ENCODE data around the gene ZNF701. TPM values are rescaled to one million over a fixed set of nuclear protein-coding genes. Genes with fewer than 3 reads are reported as not detected.
"Not testable (repeated sequence)": the region's sequence is repeated elsewhere in the genome, so short reads cannot be mapped to it uniquely, and the experiment has no call there.

ZNF701 gene
- total RNA-seq, 1 experiment from 2014 or later: 9.0 TPM

DNA sequence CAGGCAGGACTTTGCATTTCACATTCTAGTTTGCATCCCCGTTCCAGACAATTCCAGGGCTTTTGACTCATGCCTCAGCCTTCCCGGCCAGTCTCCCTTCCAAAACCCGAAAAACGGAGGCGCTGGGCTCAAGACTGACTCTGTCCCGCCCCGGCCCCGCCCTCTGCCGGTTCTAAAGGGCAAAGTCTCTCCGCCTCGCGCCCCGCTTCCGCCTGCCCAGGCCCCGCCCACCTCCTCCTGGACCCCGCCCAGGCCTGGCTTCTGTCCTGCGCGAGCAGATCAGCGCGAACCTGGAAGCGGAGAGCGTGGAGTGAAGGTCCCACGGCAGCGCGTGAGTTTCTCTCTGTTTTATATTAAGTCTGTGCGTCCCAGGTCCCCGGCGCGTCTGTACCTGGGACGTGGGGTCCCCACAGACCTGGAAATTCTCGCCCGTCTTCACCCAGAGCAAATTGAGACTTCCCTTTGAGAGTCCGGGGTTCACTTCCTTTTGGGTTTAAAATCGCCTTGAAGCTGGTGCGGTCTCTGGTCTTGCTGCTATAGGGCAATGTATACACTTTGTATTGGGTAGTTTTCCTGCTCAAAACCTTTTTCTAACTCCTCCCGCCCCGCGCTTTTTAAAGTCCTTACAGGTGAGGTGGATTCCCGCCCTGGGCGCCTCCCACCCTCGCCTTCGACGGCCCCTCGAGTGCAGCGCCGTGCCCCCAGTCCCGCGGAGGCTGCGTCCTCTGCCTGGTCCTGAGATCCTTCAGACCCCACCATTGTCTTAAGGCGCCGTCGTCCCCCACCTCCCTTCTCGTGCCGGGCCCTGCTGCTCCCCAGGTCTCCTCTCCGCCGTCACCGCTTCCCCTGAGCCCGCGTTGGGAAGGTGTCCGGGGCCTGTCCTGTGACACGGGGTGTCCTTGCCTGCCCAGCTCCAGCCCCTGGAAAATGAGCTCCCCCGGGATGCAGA lies 31.2 kb downstream of the ZNF701 start:
- Histone ChIP-seq H3K4me1 (ENCODE audit: control insufficient read depth in 1 of 2, insufficient read depth in 2 of 2, low read length in 2 of 2) (peaks cover 0 to 16% of the 10 kb centered on the region in 2 experiments; a peak in 2 of 4 replicates), H3K9me2 (ENCODE audit: insufficient read depth) (no peaks in the 10 kb centered on the region), H3K9me3 (ENCODE audit: control insufficient read depth in 1 of 2, insufficient read depth in 1 of 2, low read depth in 1 of 2, low read length in 2 of 2) (peaks cover 8 to 13% of the 10 kb centered on the region in 2 experiments; a peak in 2 of 4 replicates), H3K4me2 (ENCODE audit: low read length) (peak overlapping the region; percentile 79), H3K9ac (ENCODE audit: low read length) (peak overlapping the region; percentile 58), H3K4me3 (replicated peaks in 1 of 2; ENCODE audit: low read depth in 1 of 2, low read length in 2 of 2) (peak overlapping the region; percentile 54 to 62), H4K20me1 (ENCODE audit: insufficient read depth) (no peaks in the 10 kb centered on the region), H2AFZ (ENCODE audit: low read depth, low read length, poor library complexity, severe bottlenecking) (no peak overlapping the region), H3K79me2 (ENCODE audit: insufficient read depth, low read length) (no peaks in the 10 kb centered on the region), H3K27ac (ENCODE audit: low read depth, low read length) (no peak overlapping the region), H3K36me3 (ENCODE audit: control insufficient read depth in 1 of 2, insufficient read depth in 2 of 2, low read length in 2 of 2) (no peaks in the 10 kb centered on the region; a peak in 1 of 4 replicates), H3K27me3 (ENCODE audit: insufficient read depth, low read length) (no peaks in the 10 kb centered on the region)
- ATAC-seq: peak; percentile 98
- intact Hi-C loops (cut with micrococcal nuclease): no loop called here
- peak; percentile 25; the same call in 1 of the 2 replicates for TF ChIP-seq RAD21 (IDR thresholded peaks at IDR 0.05; ENCODE audit: low read depth)
- TF ChIP-seq ELF1 (IDR thresholded peaks at IDR 0.05; ENCODE audit: borderline replicate concordance, low read depth): peak; percentile 54
- TF ChIP-seq POLR2AphosphoS5 (IDR thresholded peaks at IDR 0.05; ENCODE audit: low read depth, low read length): peak; percentile 68
- peak; percentile 19; the same call in 1 of the 2 replicates for TF ChIP-seq EGR1 (IDR thresholded peaks at IDR 0.05; ENCODE audit: low read depth)
- TF ChIP-seq EZH2 (IDR thresholded peaks at IDR 0.05): no peak
- no peak for TF ChIP-seq TCF7L2 (IDR thresholded peaks at IDR 0.05; ENCODE audit: borderline replicate concordance, extremely low read depth, insufficient read depth, insufficient read length)
- peak; percentile 54 for DNase-seq (ENCODE audit: low read depth, low spot score)
- TSS peak; percentile 70 for BruUV-seq (replicated peaks)
- RAD21 ChIA-PET (ENCODE audit: low non-redundant PET in 1 of 2, low total read pairs in 2 of 2, uncharacterized antibody in 2 of 2, unreplicated experiment in 2 of 2): no interaction called here
- CTCF ChIA-PET: no interaction called here
- POLR2A ChIA-PET: no interaction called here

DNA sequence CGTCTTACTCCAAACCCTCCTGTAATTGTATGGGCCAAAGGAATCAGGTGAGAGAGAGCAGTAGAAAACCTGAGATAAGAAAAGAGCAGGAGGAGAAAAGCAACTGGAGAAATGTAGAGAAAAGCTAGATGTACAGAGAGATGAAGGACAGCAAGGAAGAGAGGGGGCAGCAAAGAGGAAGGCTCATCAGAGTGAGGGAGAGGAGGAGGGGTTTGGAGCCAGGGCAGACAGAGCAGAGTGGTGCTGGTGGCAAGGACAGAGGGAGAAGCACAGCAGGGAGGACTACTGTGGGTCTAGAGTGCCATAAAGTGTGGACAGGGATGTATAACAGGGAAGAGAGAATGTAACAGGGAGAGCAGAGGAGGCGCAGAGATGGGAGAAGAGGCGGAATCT lies 31.9 kb downstream of the ZNF701 start:
- H3K79me2 ChIP-seq (ENCODE audit: insufficient read depth, low read length); H3K9ac ChIP-seq (ENCODE audit: low read length); CTCF ChIA-PET; H3K36me3 ChIP-seq (ENCODE audit: control insufficient read depth in 1 of 2, insufficient read depth in 2 of 2, low read length in 2 of 2); DNase-seq (ENCODE audit: low read depth, low spot score); H3K27ac ChIP-seq (ENCODE audit: low read depth, low read length); intact Hi-C loops (cut with micrococcal nuclease); BruUV-seq (replicated peaks); H3K27me3 ChIP-seq (ENCODE audit: insufficient read depth, low read length); H2AFZ ChIP-seq (ENCODE audit: low read depth, low read length, poor library complexity, severe bottlenecking); H3K9me3 ChIP-seq (ENCODE audit: control insufficient read depth in 1 of 2, insufficient read depth in 1 of 2, low read depth in 1 of 2, low read length in 2 of 2); ATAC-seq; H4K20me1 ChIP-seq (ENCODE audit: insufficient read depth); H3K9me2 ChIP-seq (ENCODE audit: insufficient read depth): not testable (repeated sequence)
- Histone ChIP-seq H3K4me3 (replicated peaks in 1 of 2; ENCODE audit: low read depth in 1 of 2, low read length in 2 of 2) (peak overlapping the region; percentile 54 to 62), H3K4me1 (ENCODE audit: control insufficient read depth in 1 of 2, insufficient read depth in 2 of 2, low read length in 2 of 2) (peaks cover 0 to 16% of the 10 kb centered on the region in 2 experiments; a peak in 2 of 4 replicates), H3K4me2 (ENCODE audit: low read length) (peak overlapping the region; percentile 79)
- RAD21 ChIA-PET (ENCODE audit: low non-redundant PET in 1 of 2, low total read pairs in 2 of 2, uncharacterized antibody in 2 of 2, unreplicated experiment in 2 of 2): interaction anchor here in 1 of 2 experiments (0.7 kb wide), 1 partner anchor 1068 kb away, joined by 3 read pairs; no protein-coding TSS in a partner anchor
- POLR2A ChIA-PET: interaction anchor here (0.7 kb wide), 1 partner anchor 629 kb away, joined by 3 read pairs; no protein-coding TSS in a partner anchor
